ENCODE results near the gene MYO3B. TPM values are rescaled to one million over a fixed set of nuclear protein-coding genes. Genes with fewer than 3 reads are reported as not detected.

The MYO3B gene
- total RNA-seq, 1 experiment from 2014 or later: not detected

- Mint-ChIP-seq H3K27me3 (ENCODE audit: insufficient read depth, unreplicated experiment) (peaks cover 62% of the 10 kb centered on the region), H3K27ac (ENCODE audit: low read depth, unreplicated experiment) (no peak overlapping the region), H3K4me3 (ENCODE audit: unreplicated experiment) (no peak overlapping the region), H3K36me3 (ENCODE audit: insufficient read depth, unreplicated experiment) (no peaks in the 10 kb centered on the region), H3K4me1 (ENCODE audit: insufficient read depth, unreplicated experiment) (no peaks in the 10 kb centered on the region), H3K9me3 (ENCODE audit: unreplicated experiment) (no peaks in the 10 kb centered on the region)
- no peak for DNase-seq (ENCODE audit: unreplicated experiment)
- no peak for TF ChIP-seq CTCF (IDR thresholded peaks at IDR 0.05; ENCODE audit: unreplicated experiment)
- ChIA-PET CTCF (no interaction called here), POLR2A (interaction anchor here (0.6 kb wide), 1 partner anchor 190 kb away, joined by 3 read pairs; no protein-coding TSS in a partner anchor)
- intact Hi-C loops (cut with micrococcal nuclease): no loop called here
- BruUV-seq (replicated peaks): no TSS peak
These were observed 60.8 kb downstream of the MYO3B start for GRCh38 chr2:170238776-170239175.

GRCh38 chr2:170240629-170241028 is 62.7 kb downstream of the MYO3B start:
- no peaks in the 10 kb centered on the region for H3K36me3 Mint-ChIP-seq (ENCODE audit: insufficient read depth, unreplicated experiment)
- no peak overlapping the region for H3K27ac Mint-ChIP-seq (ENCODE audit: low read depth, unreplicated experiment)
- intact Hi-C loops (cut with micrococcal nuclease): no loop called here
- peaks cover 77% of the 10 kb centered on the region for H3K27me3 Mint-ChIP-seq (ENCODE audit: insufficient read depth, unreplicated experiment)
- no peak overlapping the region for H3K4me3 Mint-ChIP-seq (ENCODE audit: unreplicated experiment)
- no TSS peak for BruUV-seq (replicated peaks)
- DNase-seq (ENCODE audit: unreplicated experiment): no peak
- H3K4me1 Mint-ChIP-seq (ENCODE audit: insufficient read depth, unreplicated experiment): no peaks in the 10 kb centered on the region
- POLR2A ChIA-PET: interaction anchor here (0.6 kb wide), 1 partner anchor 10 kb away, joined by 3 read pairs; no protein-coding TSS in a partner anchor
- CTCF ChIA-PET: interaction anchor here (0.8 to 1.0 kb wide), 2 partner anchors 121 to 310 kb away, joined by 3 read pairs; no protein-coding TSS in a partner anchor
- no peaks in the 10 kb centered on the region for H3K9me3 Mint-ChIP-seq (ENCODE audit: unreplicated experiment)
- no peak for TF ChIP-seq CTCF (IDR thresholded peaks at IDR 0.05; ENCODE audit: unreplicated experiment)

- Mint-ChIP-seq H3K4me1 (ENCODE audit: insufficient read depth, unreplicated experiment) (no peaks in the 10 kb centered on the region), H3K36me3 (ENCODE audit: insufficient read depth, unreplicated experiment) (no peaks in the 10 kb centered on the region), H3K27me3 (ENCODE audit: insufficient read depth, unreplicated experiment) (peaks cover 77% of the 10 kb centered on the region), H3K9me3 (ENCODE audit: unreplicated experiment) (no peaks in the 10 kb centered on the region), H3K4me3 (ENCODE audit: unreplicated experiment) (no peak overlapping the region), H3K27ac (ENCODE audit: low read depth, unreplicated experiment) (no peak overlapping the region)
- intact Hi-C loops (cut with micrococcal nuclease): no loop called here
- TF ChIP-seq CTCF (IDR thresholded peaks at IDR 0.05; ENCODE audit: unreplicated experiment): no peak
- no TSS peak for BruUV-seq (replicated peaks)
- ChIA-PET POLR2A (no interaction called here), CTCF (interaction anchor here (0.6 to 0.7 kb wide), 3 partner anchors 19 to 119 kb away, joined by 3 to 4 read pairs (median 3); no protein-coding TSS in a partner anchor)
- DNase-seq (ENCODE audit: unreplicated experiment): no peak
These were observed 63.8 kb downstream of the MYO3B start for GRCh38 chr2:170241756-170242155.

GRCh38 chr2:170243118-170243837 is 65.3 kb downstream of the MYO3B start:
- DNase-seq (ENCODE audit: unreplicated experiment): no peak
- ChIA-PET CTCF (interaction anchor here (0.5 to 1.1 kb wide), 4 partner anchors 83 to 411 kb away, joined by 3 to 4 read pairs (median 3); no protein-coding TSS in a partner anchor), POLR2A (interaction anchor here (0.6 kb wide), 1 partner anchor 133 kb away, joined by 3 read pairs; no protein-coding TSS in a partner anchor)
- Mint-ChIP-seq H3K9me3 (ENCODE audit: unreplicated experiment) (no peaks in the 10 kb centered on the region), H3K4me3 (ENCODE audit: unreplicated experiment) (no peak overlapping the region), H3K4me1 (ENCODE audit: insufficient read depth, unreplicated experiment) (no peaks in the 10 kb centered on the region), H3K36me3 (ENCODE audit: insufficient read depth, unreplicated experiment) (no peaks in the 10 kb centered on the region), H3K27me3 (ENCODE audit: insufficient read depth, unreplicated experiment) (peaks cover 68% of the 10 kb centered on the region), H3K27ac (ENCODE audit: low read depth, unreplicated experiment) (no peak overlapping the region)
- no peak for TF ChIP-seq CTCF (IDR thresholded peaks at IDR 0.05; ENCODE audit: unreplicated experiment)
- BruUV-seq (replicated peaks): no TSS peak
- intact Hi-C loops (cut with micrococcal nuclease): no loop called here
